Measurements from ENCODE around the gene ENTPD3.
"Not testable (repeated sequence)": the region's sequence is repeated elsewhere in the genome, so short reads cannot be mapped to it uniquely, and the experiment has no call there.

Gene ENTPD3

DNA sequence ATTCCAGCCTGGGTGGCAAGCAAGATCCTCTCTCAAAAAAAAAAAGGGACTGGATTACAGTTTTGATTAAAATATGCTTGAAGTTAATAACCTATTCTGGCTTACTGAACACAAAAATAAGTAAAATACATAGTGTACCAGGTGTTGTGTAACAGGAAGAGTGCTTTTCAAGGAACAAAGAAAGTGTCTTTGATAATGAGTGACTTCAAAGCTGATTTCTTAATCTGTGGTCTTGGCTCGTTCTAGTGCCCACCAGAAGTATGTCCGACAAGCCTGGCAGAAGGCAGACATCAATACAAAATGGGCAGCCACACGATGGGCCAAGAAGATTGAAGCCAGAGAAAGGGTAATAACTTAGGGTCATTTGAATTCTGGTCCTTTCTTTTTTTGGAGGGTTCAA lies 74.2 kb downstream of the ENTPD3 start:
- Mint-ChIP-seq H3K36me3 (peaks cover 21% of the 10 kb centered on the region), H3K4me1 (peaks cover 14% of the 10 kb centered on the region), H3K27ac (no peak overlapping the region), H3K4me3 (no peak overlapping the region), H3K9me3 (no peaks in the 10 kb centered on the region), H3K27me3 (no peaks in the 10 kb centered on the region)
- no peak for ATAC-seq (ENCODE audit: low read depth)
- DNase-seq (ENCODE audit: low spot score in 2 of 2), result no peak

DNA sequence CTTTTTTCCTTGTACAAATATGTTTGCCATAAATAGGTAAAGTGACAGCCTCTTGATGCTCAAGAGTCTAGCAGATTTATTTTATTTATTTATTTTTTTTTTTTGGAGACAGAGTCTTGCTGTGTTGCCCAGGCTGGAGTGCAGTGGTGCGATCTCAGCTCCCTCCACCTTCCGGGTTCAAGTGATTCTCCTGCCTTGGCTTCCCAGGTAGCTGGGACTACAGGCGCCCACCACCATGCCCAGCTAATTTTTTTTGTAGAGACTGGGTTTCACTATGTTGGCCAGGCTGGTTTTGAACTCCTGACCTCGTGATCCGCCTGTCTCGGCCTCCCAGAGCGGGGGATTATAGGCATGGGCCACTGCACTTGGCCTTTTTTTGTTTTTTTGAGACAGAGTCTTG lies 75.9 kb downstream of the ENTPD3 start:
- ATAC-seq (ENCODE audit: low read depth); DNase-seq (ENCODE audit: low spot score in 2 of 2); H3K4me3 Mint-ChIP-seq; H3K9me3 Mint-ChIP-seq; H3K27ac Mint-ChIP-seq; H3K27me3 Mint-ChIP-seq: not testable (repeated sequence)
- peaks cover 10% of the 10 kb centered on the region for H3K4me1 Mint-ChIP-seq
- H3K36me3 Mint-ChIP-seq, result peaks cover 25% of the 10 kb centered on the region

DNA sequence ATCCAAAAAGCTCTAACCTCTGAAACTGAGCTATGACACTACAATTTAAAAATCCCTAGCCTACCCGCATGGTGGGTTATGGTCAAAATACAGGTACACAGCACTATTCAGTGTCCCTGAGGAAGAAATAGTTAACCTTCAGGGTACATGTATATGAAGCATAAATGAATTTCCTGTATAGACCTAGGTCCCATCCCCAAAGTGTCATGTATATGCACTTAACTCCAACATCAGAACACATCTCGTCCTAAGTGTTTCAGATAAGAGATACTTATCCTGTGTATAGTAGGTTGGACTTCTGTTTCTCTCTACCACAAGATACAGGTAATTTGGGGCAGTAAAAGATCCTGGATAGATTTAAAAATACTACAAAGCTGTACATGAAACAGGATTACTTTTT lies 76.6 kb downstream of the ENTPD3 start:
- Mint-ChIP-seq H3K4me1 (peaks cover 8% of the 10 kb centered on the region), H3K4me3 (no peak overlapping the region), H3K27ac (no peak overlapping the region), H3K27me3 (no peaks in the 10 kb centered on the region), H3K36me3 (peaks cover 25% of the 10 kb centered on the region), H3K9me3 (no peaks in the 10 kb centered on the region)
- DNase-seq (ENCODE audit: low spot score in 2 of 2) (no peak), ATAC-seq (ENCODE audit: low read depth) (no peak)

DNA sequence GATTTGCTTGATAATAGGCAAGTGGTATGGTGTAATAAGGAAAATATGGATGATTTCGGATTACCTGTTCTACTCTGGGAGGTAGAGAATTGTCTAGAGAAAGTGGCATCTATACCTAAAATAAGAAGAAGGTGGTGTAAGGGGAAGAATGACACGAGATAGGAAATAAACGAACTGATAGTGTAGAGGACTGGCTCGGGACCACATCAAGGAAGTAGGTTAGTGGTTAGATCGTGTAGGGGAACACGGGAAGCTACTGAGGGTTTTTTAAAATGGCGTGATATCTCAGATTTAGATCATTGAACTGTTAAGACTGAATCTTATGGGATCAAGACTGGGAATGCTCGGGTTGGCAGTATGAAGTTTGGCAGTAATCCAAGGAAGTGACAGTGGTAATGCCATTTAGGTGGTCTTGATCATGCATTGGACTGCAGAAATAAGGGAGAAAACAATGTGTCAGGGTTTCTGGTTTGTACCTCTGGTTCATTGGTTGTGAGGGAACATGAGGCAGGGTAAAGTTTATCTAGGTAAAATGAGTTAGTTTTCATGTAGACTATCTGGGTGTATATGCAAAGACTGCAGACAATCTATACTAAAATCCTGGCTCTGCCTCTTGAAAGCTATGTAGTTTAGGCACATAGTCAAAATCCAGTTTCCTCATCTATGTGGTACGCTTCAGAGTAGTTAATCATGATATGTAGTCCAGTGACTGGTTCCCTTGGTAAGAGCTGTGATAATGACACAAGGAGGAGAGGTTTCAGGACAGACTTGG lies 77.5 kb downstream of the ENTPD3 start:
- Mint-ChIP-seq H3K9me3 (no peaks in the 10 kb centered on the region), H3K27ac (peak overlapping the region; percentile 69), H3K36me3 (peaks cover 25% of the 10 kb centered on the region), H3K4me3 (no peak overlapping the region), H3K27me3 (no peaks in the 10 kb centered on the region), H3K4me1 (peaks cover 8% of the 10 kb centered on the region)
- no peak for ATAC-seq (ENCODE audit: low read depth)
- DNase-seq (ENCODE audit: low spot score in 2 of 2), result no peak

DNA sequence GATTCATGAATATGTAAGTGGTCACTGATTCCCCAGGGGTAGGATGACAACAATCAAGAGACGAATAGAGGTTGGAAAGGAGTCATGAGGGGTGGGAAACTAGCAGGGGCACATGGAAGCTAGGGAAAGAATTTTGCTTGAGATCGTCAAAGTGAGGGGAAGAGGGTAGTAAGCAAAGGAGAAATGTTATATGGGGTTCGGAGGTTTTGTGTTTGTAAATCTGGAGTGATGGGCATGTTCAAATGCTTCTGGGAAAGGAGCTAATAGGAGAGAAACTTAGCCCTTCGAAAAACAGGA lies 78.1 kb downstream of the ENTPD3 start:
- ATAC-seq (ENCODE audit: low read depth), result no peak
- Mint-ChIP-seq H3K4me1 (peaks cover 8% of the 10 kb centered on the region), H3K9me3 (no peaks in the 10 kb centered on the region), H3K36me3 (peaks cover 25% of the 10 kb centered on the region), H3K27me3 (no peaks in the 10 kb centered on the region), H3K4me3 (no peak overlapping the region), H3K27ac (peak overlapping the region; percentile 35)
- DNase-seq (ENCODE audit: low spot score in 2 of 2), result no peak

DNA sequence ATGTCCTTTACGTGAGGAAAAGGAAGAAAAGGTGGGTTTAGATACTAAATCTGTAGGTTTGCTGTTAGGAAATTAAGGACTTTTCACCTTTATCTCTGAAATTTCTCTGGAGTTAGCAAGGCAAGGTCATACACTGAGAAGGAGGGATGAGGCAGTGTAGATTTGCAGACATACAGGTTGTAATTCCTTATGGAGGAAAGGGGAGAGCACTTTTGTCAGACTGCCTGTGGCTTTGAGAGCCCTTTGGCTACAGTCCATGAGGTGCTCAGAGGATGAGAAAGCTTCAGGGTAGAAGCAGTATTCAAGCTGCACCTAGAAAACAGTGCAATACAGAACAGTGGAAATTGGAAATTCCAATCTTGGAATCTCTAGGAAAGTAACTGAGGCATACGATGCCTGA lies 78.5 kb downstream of the ENTPD3 start:
- no peak for DNase-seq (ENCODE audit: low spot score in 2 of 2)
- peak overlapping the region; percentile 35 for H3K27ac Mint-ChIP-seq
- H3K9me3 Mint-ChIP-seq, result no peaks in the 10 kb centered on the region
- ATAC-seq (ENCODE audit: low read depth), result no peak
- peaks cover 25% of the 10 kb centered on the region for H3K36me3 Mint-ChIP-seq
- no peak overlapping the region for H3K4me3 Mint-ChIP-seq
- no peaks in the 10 kb centered on the region for H3K27me3 Mint-ChIP-seq
- peaks cover 8% of the 10 kb centered on the region for H3K4me1 Mint-ChIP-seq

DNA sequence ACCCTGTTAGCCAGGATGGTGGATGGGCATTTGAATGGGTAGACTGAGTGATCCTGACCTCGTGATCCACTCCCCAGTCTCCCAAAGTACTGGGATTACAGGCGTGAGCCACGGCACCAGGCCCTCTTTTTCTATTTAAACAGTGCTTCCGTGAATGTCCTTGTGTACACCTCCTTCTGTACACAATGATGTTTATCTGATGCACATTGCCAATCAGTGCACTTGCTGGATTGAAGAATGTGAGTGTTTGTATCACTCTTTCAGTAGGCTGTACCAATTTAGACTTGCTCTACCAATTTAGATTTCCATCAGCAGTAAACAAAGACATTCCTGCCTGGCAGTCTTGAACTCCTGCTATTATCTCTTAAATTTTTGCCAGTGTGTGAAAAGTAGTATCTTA lies 81.0 kb downstream of the ENTPD3 start:
- ATAC-seq (ENCODE audit: low read depth) (no peak), DNase-seq (ENCODE audit: low spot score in 2 of 2) (no peak)
- Mint-ChIP-seq H3K4me3 (no peak overlapping the region), H3K27ac (no peak overlapping the region), H3K36me3 (peaks cover 18% of the 10 kb centered on the region), H3K4me1 (peaks cover 8% of the 10 kb centered on the region), H3K9me3 (no peaks in the 10 kb centered on the region), H3K27me3 (no peaks in the 10 kb centered on the region)

DNA sequence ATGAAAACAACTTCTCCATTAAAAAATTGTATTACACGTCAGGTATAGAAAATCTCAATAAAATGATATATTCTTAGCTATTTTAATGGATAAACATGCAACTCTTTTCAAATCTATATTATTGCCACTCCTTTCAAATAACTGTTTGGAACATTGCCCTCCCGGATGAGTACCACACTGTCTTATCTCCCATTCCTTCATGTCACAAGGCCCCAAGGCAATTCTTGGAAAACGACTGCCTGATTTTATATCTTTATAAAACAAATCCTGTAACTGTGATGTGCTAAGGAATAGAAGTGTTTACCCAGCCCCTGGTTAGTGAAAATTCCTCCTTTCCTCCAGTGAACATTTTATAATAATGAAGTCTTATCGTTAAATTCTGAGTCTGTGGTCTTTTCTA lies 83.7 kb downstream of the ENTPD3 start:
- Mint-ChIP-seq H3K27ac (no peak overlapping the region), H3K27me3 (no peaks in the 10 kb centered on the region), H3K4me3 (no peak overlapping the region), H3K36me3 (peaks cover 4% of the 10 kb centered on the region), H3K9me3 (no peaks in the 10 kb centered on the region), H3K4me1 (no peaks in the 10 kb centered on the region)
- DNase-seq (ENCODE audit: low spot score in 2 of 2) (no peak), ATAC-seq (ENCODE audit: low read depth) (no peak)

DNA sequence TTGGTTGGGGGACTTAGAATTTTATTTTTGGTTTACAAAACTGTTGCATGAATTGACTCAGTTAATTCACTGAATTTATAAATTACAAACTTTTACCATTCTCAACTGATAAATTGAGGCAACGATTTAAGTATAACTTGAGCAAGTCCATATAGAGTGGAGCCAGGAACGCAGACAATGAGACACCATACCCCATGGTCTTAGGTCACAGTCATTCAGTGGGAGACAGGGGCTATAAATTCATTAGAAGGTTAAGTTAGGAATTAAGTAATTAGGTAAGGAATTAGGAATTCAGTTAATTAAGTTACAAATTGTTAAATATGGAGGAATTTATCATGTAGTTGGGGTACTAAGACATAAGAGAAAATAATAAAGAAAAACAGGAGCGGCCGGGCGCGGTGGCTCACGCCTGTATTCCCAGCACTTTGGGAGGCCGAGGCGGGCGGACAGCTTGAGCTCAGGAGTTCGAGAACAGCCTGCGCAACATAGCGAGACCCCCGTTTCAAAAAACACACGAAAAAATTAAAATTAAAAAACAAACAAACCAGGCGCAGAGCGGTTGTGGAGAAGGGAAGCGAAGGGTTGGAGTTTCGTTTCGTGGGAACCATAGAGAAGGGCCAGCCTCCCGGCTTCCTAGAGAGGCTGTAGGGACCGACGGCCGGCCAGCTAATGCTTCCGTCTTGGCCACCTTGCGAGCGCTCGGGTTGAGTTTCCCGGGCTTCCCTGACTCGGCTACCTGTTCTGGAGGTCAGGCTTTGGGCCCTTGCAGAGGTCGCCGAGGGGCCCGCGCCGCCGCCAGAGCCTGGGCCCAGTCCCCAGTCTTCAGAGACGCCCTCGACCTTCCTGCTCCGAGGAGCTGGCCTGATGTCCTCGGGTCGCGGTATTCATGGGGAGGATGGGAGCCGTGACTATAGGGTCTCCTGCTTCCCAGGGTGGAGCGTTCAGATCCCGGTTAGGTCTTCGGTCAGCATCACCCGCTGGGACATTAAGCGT lies 89.8 kb downstream of the ENTPD3 start, which contains the start of gene ZNF619:
Gene ZNF619 (plus strand): TSS at position 645 of the 993 bp plus-strand sequence. CDS start 858 bp downstream, outside the sequence.
- Mint-ChIP-seq H3K4me1 (peaks cover 20% of the 10 kb centered on the region), H3K4me3 (peak within 1 kb of the TSS; percentile 95), H3K27ac (peak within 1 kb of the TSS; percentile 96), H3K27me3 (no peaks in the 10 kb centered on the region), H3K9me3 (no peaks in the 10 kb centered on the region), H3K36me3 (peaks cover 16% of the 10 kb centered on the region)
- DNase-seq (ENCODE audit: low spot score in 2 of 2) (peak; percentile 61 to 68), ATAC-seq (ENCODE audit: low read depth) (peak; percentile 93)

DNA sequence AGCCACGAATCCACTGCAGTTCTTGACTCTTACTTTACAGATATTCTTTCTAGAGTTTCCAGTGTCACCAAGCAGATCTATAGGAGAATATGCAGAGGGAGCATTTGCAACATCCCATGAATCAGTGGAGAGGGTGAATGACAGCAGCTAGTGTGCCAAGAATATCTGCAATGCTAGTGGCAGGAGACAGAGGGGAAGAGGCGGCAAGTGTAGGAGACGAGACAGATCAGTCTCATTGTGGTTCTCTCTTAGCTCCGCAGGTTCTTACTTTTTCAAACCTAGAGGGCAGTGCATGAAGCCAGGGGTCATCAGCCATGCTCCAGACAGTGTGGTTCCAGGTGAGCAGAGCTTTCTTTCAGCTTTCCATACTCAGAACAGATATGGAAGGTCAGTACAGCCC lies 90.7 kb downstream of the ENTPD3 start:
- H3K4me1 Mint-ChIP-seq, result peaks cover 23% of the 10 kb centered on the region
- peaks cover 22% of the 10 kb centered on the region for H3K36me3 Mint-ChIP-seq
- peak overlapping the region; percentile 96 for H3K27ac Mint-ChIP-seq
- no peaks in the 10 kb centered on the region for H3K27me3 Mint-ChIP-seq
- peak overlapping the region; percentile 95 for H3K4me3 Mint-ChIP-seq
- no peaks in the 10 kb centered on the region for H3K9me3 Mint-ChIP-seq
- ATAC-seq (ENCODE audit: low read depth) (no peak), DNase-seq (ENCODE audit: low spot score in 2 of 2) (no peak)
